ENCODE data around the gene RAD23B.

Gene RAD23B

DNA sequence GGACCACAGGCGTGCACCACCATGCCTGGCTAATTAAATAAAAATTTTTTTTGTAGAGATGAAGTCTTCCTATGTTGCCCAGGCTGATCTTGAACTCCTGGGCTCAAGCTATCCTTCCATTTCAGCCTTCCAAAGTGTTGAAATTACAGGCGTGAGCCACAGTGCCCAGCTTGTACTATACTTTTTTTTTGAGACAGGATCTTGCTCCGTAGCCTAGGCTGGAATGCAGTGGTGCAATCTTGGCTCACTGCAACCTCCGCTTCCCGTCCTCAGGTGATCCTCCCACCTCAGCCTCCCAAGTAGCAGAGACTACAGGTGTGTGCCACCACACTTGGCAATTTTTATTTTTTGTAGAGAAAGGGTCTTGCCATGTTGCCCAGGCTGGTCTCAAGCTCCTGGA, 5.3 kb upstream of the RAD23B start:
- no peak overlapping the region for H3K4ac ChIP-seq (ENCODE audit: low read depth in 1 of 2, low read length in 2 of 2)
- no peak overlapping the region for H2BK12ac ChIP-seq (ENCODE audit: low read length in 2 of 2)
- H4K91ac ChIP-seq (ENCODE audit: low read length), result no peak overlapping the region
- H3K23ac ChIP-seq (ENCODE audit: low read length in 2 of 2), result no peak overlapping the region
- H2BK120ac ChIP-seq (ENCODE audit: low read depth, low read length), result no peak overlapping the region
- H4K8ac ChIP-seq (ENCODE audit: low read length), result no peak overlapping the region
- H2BK15ac ChIP-seq (ENCODE audit: low read depth, poor library complexity, severe bottlenecking), result no peak overlapping the region
- WGBS, result 93% methylated on average over 5 of the region's 5 CpGs
- no peak overlapping the region for H3K27ac ChIP-seq (ENCODE audit: low read length, poor library complexity, severe bottlenecking)
- no peak overlapping the region for H2BK5ac ChIP-seq (ENCODE audit: low read depth, low read length, poor library complexity, severe bottlenecking)
- H3K36me3 ChIP-seq (ENCODE audit: control insufficient read depth in 1 of 2, insufficient read depth in 2 of 2, low read depth in 1 of 2, low read length in 2 of 2), result no peaks in the 10 kb centered on the region
- no peaks in the 10 kb centered on the region for H3K27me3 ChIP-seq (ENCODE audit: control insufficient read depth in 1 of 2, insufficient read depth in 1 of 2, low read length in 2 of 2)
- no peaks in the 10 kb centered on the region for H3K79me1 ChIP-seq (replicated peaks; ENCODE audit: low read length, poor library complexity, severe bottlenecking)
- no peak overlapping the region for H3K18ac ChIP-seq (ENCODE audit: low read depth in 1 of 2, low read length in 2 of 2)
- H3K9me3 ChIP-seq (ENCODE audit: control insufficient read depth, low read length), result no peaks in the 10 kb centered on the region
- H3K4me2 ChIP-seq (ENCODE audit: low read length, poor library complexity, severe bottlenecking), result no peak overlapping the region
- H3K4me3 ChIP-seq (ENCODE audit: insufficient read depth in 1 of 2, low read depth in 1 of 2, low read length in 2 of 2), result no peak overlapping the region
- no peak overlapping the region for H3K9ac ChIP-seq (ENCODE audit: low read length)
- no peak overlapping the region for H3K14ac ChIP-seq (ENCODE audit: low read length in 2 of 2)
- no peak overlapping the region for H2AK5ac ChIP-seq (ENCODE audit: low read length, severe bottlenecking)
- no peak overlapping the region for H2AFZ ChIP-seq (ENCODE audit: low read depth, low read length)
- no peak for DNase-seq
- H3K4me1 ChIP-seq (ENCODE audit: control insufficient read depth, insufficient read depth, low read depth, low read length), result peaks cover 4% of the 10 kb centered on the region

DNA sequence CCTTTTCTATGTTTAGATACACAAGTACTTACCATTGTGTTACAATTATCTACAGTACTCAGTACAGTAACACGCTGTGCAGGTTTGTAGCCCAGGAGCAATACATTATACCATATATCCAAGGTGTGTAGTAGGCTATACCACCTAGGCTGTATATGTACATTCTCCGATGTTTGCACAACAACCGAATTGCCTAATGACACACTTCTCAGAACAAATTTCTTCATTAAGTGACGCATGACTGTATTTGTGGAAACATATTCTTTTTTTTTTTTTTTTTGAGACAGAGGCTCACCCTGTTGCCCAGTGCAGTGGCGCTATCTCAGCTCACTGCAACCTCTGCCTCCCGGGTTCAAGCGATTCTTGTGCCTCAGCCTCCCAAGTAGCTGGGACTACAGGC, 4.0 kb upstream of the RAD23B start:
- no peak overlapping the region for H3K27ac ChIP-seq (ENCODE audit: low read length, poor library complexity, severe bottlenecking)
- no peak overlapping the region for H3K9ac ChIP-seq (ENCODE audit: low read length)
- WGBS, result 95% methylated on average over 7 of the region's 7 CpGs
- H4K8ac ChIP-seq (ENCODE audit: low read length), result no peak overlapping the region
- H2BK15ac ChIP-seq (ENCODE audit: low read depth, poor library complexity, severe bottlenecking), result no peak overlapping the region
- no peaks in the 10 kb centered on the region for H3K27me3 ChIP-seq (ENCODE audit: control insufficient read depth in 1 of 2, insufficient read depth in 1 of 2, low read length in 2 of 2)
- no peak overlapping the region for H2BK5ac ChIP-seq (ENCODE audit: low read depth, low read length, poor library complexity, severe bottlenecking)
- no peak for DNase-seq
- H3K4me1 ChIP-seq (ENCODE audit: control insufficient read depth, insufficient read depth, low read depth, low read length), result peaks cover 4% of the 10 kb centered on the region
- no peak overlapping the region for H3K18ac ChIP-seq (ENCODE audit: low read depth in 1 of 2, low read length in 2 of 2)
- no peak overlapping the region for H3K4ac ChIP-seq (ENCODE audit: low read depth in 1 of 2, low read length in 2 of 2)
- no peak overlapping the region for H2AFZ ChIP-seq (ENCODE audit: low read depth, low read length)
- no peak overlapping the region for H2BK12ac ChIP-seq (ENCODE audit: low read length in 2 of 2)
- no peak overlapping the region for H3K23ac ChIP-seq (ENCODE audit: low read length in 2 of 2)
- no peak overlapping the region for H2AK5ac ChIP-seq (ENCODE audit: low read length, severe bottlenecking)
- no peak overlapping the region for H3K4me3 ChIP-seq (ENCODE audit: insufficient read depth in 1 of 2, low read depth in 1 of 2, low read length in 2 of 2)
- no peak overlapping the region for H3K14ac ChIP-seq (ENCODE audit: low read length in 2 of 2)
- no peaks in the 10 kb centered on the region for H3K79me1 ChIP-seq (replicated peaks; ENCODE audit: low read length, poor library complexity, severe bottlenecking)
- no peaks in the 10 kb centered on the region for H3K9me3 ChIP-seq (ENCODE audit: control insufficient read depth, low read length)
- H3K4me2 ChIP-seq (ENCODE audit: low read length, poor library complexity, severe bottlenecking), result no peak overlapping the region
- H3K36me3 ChIP-seq (ENCODE audit: control insufficient read depth in 1 of 2, insufficient read depth in 2 of 2, low read depth in 1 of 2, low read length in 2 of 2), result no peaks in the 10 kb centered on the region
- H4K91ac ChIP-seq (ENCODE audit: low read length), result no peak overlapping the region
- H2BK120ac ChIP-seq (ENCODE audit: low read depth, low read length), result no peak overlapping the region

DNA sequence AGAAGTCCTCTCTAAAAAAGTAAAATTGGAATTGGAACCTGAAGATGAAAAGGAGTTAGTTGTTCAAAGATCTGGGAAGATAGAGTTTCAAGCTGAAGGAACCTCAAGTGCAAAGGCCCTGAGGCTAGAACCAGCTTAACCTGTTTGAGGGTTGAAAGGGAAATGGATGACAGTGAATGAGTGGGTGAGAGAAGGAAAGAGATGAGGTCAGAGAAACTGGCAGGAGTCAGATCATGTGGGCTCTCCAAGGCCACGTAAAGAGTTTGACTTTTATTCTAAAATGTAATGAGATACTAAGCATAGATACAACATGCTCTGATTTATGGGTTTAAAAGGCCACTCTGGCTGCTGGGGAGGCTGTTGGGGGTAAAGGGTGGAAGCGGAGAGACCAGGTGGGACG, 2.5 kb upstream of the RAD23B start:
- Histone ChIP-seq H3K23ac (ENCODE audit: low read length in 2 of 2) (no peak overlapping the region), H4K91ac (ENCODE audit: low read length) (no peak overlapping the region), H3K9ac (ENCODE audit: low read length) (no peak overlapping the region), H2BK120ac (ENCODE audit: low read depth, low read length) (no peak overlapping the region), H2BK12ac (ENCODE audit: low read length in 2 of 2) (no peak overlapping the region), H3K14ac (ENCODE audit: low read length in 2 of 2) (no peak overlapping the region), H3K4me3 (ENCODE audit: insufficient read depth in 1 of 2, low read depth in 1 of 2, low read length in 2 of 2) (no peak overlapping the region), H3K36me3 (ENCODE audit: control insufficient read depth in 1 of 2, insufficient read depth in 2 of 2, low read depth in 1 of 2, low read length in 2 of 2) (no peaks in the 10 kb centered on the region), H3K4me1 (ENCODE audit: control insufficient read depth, insufficient read depth, low read depth, low read length) (no peaks in the 10 kb centered on the region), H3K27ac (ENCODE audit: low read length, poor library complexity, severe bottlenecking) (no peak overlapping the region), H3K4me2 (ENCODE audit: low read length, poor library complexity, severe bottlenecking) (no peak overlapping the region), H3K18ac (ENCODE audit: low read depth in 1 of 2, low read length in 2 of 2) (no peak overlapping the region), H4K8ac (ENCODE audit: low read length) (no peak overlapping the region), H3K27me3 (ENCODE audit: control insufficient read depth in 1 of 2, insufficient read depth in 1 of 2, low read length in 2 of 2) (no peaks in the 10 kb centered on the region), H3K9me3 (ENCODE audit: control insufficient read depth, low read length) (no peaks in the 10 kb centered on the region), H3K79me1 (replicated peaks; ENCODE audit: low read length, poor library complexity, severe bottlenecking) (no peaks in the 10 kb centered on the region), H3K4ac (ENCODE audit: low read depth in 1 of 2, low read length in 2 of 2) (no peak overlapping the region), H2BK15ac (ENCODE audit: low read depth, poor library complexity, severe bottlenecking) (no peak overlapping the region), H2AK5ac (ENCODE audit: low read length, severe bottlenecking) (no peak overlapping the region), H2BK5ac (ENCODE audit: low read depth, low read length, poor library complexity, severe bottlenecking) (no peak overlapping the region), H2AFZ (ENCODE audit: low read depth, low read length) (no peak overlapping the region)
- DNase-seq, result no peak
- WGBS, result 93% methylated on average over 3 of the region's 3 CpGs

DNA sequence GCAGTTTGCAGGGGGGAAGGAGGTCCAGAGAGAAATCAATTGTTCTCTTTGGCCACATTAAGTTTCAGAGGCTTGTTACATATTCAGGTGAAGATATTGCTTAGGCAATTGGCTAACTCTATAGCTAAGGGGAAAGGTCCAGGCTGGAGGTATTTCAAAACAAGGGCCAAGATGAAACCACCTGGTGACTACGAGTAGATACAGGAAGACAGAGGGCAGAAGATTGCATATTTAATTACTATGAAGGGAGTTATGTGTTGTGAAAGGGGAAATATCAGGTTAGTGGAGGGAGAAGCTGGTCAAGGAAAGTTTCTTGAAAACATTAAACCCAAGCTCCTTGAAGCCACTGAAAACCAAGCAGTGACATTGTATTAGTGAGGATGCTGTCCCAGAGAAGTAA, 1.9 kb upstream of the RAD23B start:
- H2BK15ac ChIP-seq (ENCODE audit: low read depth, poor library complexity, severe bottlenecking), result no peak overlapping the region
- WGBS, result 93% methylated on average over 1 of the region's 1 CpG
- H4K8ac ChIP-seq (ENCODE audit: low read length), result no peak overlapping the region
- no peak overlapping the region for H3K27ac ChIP-seq (ENCODE audit: low read length, poor library complexity, severe bottlenecking)
- H3K27me3 ChIP-seq (ENCODE audit: control insufficient read depth in 1 of 2, insufficient read depth in 1 of 2, low read length in 2 of 2), result no peaks in the 10 kb centered on the region
- H3K36me3 ChIP-seq (ENCODE audit: control insufficient read depth in 1 of 2, insufficient read depth in 2 of 2, low read depth in 1 of 2, low read length in 2 of 2), result no peaks in the 10 kb centered on the region
- no peak overlapping the region for H3K18ac ChIP-seq (ENCODE audit: low read depth in 1 of 2, low read length in 2 of 2)
- no peak overlapping the region for H3K14ac ChIP-seq (ENCODE audit: low read length in 2 of 2)
- H4K91ac ChIP-seq (ENCODE audit: low read length), result no peak overlapping the region
- DNase-seq, result no peak
- no peaks in the 10 kb centered on the region for H3K9me3 ChIP-seq (ENCODE audit: control insufficient read depth, low read length)
- no peak overlapping the region for H2BK5ac ChIP-seq (ENCODE audit: low read depth, low read length, poor library complexity, severe bottlenecking)
- H2BK12ac ChIP-seq (ENCODE audit: low read length in 2 of 2), result no peak overlapping the region
- no peak overlapping the region for H3K4ac ChIP-seq (ENCODE audit: low read depth in 1 of 2, low read length in 2 of 2)
- H2AFZ ChIP-seq (ENCODE audit: low read depth, low read length), result no peak overlapping the region
- no peak overlapping the region for H3K4me2 ChIP-seq (ENCODE audit: low read length, poor library complexity, severe bottlenecking)
- peak overlapping the region; percentile 47 for H2AK5ac ChIP-seq (ENCODE audit: low read length, severe bottlenecking)
- H3K4me3 ChIP-seq (ENCODE audit: insufficient read depth in 1 of 2, low read depth in 1 of 2, low read length in 2 of 2), result no peak overlapping the region
- H3K9ac ChIP-seq (ENCODE audit: low read length), result no peak overlapping the region
- no peaks in the 10 kb centered on the region for H3K4me1 ChIP-seq (ENCODE audit: control insufficient read depth, insufficient read depth, low read depth, low read length)
- H3K23ac ChIP-seq (ENCODE audit: low read length in 2 of 2), result no peak overlapping the region
- H2BK120ac ChIP-seq (ENCODE audit: low read depth, low read length), result no peak overlapping the region
- no peaks in the 10 kb centered on the region for H3K79me1 ChIP-seq (replicated peaks; ENCODE audit: low read length, poor library complexity, severe bottlenecking)
